ENCODE measurements around the gene DMAP1. TPM values are rescaled to one million over a fixed set of nuclear protein-coding genes. Genes with fewer than 3 reads are reported as not detected.

The DMAP1 gene
- total RNA-seq, 2 donors from 2014 or later = 49.1 to 53.8 TPM

- no peak overlapping the region for H3K27ac ChIP-seq (ENCODE audit: low read depth, low read length)
- no peak overlapping the region for H3K27ac Mint-ChIP-seq
- H3K36me3 Mint-ChIP-seq (ENCODE audit: low read depth) = peaks cover 38% of the 10 kb centered on the region
- H3K4me3 ChIP-seq (ENCODE audit: low read length) = no peak overlapping the region
- no peaks in the 10 kb centered on the region for H3K9me3 ChIP-seq (ENCODE audit: control insufficient read depth, low read length)
- no peak overlapping the region for H3K4me3 Mint-ChIP-seq
- TF ChIP-seq CTCF (conservative IDR thresholded peaks at IDR 0.05) = no peak
- peaks cover 59% of the 10 kb centered on the region for H3K36me3 ChIP-seq (ENCODE audit: control insufficient read depth, insufficient read depth, low read length)
- H3K9me3 Mint-ChIP-seq = peaks cover under 1% of the 10 kb centered on the region
- H3K4me1 Mint-ChIP-seq = no peaks in the 10 kb centered on the region
- no peak overlapping the region for H3K9ac ChIP-seq (ENCODE audit: extremely low read depth, low read length, poor library complexity, severe bottlenecking)
- no peaks in the 10 kb centered on the region for H3K27me3 ChIP-seq (ENCODE audit: control insufficient read depth, insufficient read depth, low read length, poor library complexity, severe bottlenecking)
- DNase-seq = no peak
- H3K27me3 Mint-ChIP-seq (ENCODE audit: insufficient read depth) = no peaks in the 10 kb centered on the region
- H3K4me1 ChIP-seq (ENCODE audit: control insufficient read depth, insufficient read depth, low read length) = no peaks in the 10 kb centered on the region
- 95 to 98% methylated on average over 21 to 31 of the region's 31 CpGs for WGBS, 2 experiments (ENCODE audit: insufficient coverage in 1 of 2, insufficient read length in 1 of 2)
These were observed 6.9 kb downstream of the DMAP1 start for GRCh38 chr1:44220001-44220751.

GRCh38 chr1:44220755-44221154, 7.5 kb downstream of the DMAP1 start:
- peaks cover 4% of the 10 kb centered on the region for H3K9me3 ChIP-seq (ENCODE audit: control insufficient read depth, low read length)
- H3K27me3 Mint-ChIP-seq (ENCODE audit: insufficient read depth) = no peaks in the 10 kb centered on the region
- H3K9me3 Mint-ChIP-seq = peaks cover 6% of the 10 kb centered on the region
- H3K4me3 ChIP-seq (ENCODE audit: low read length) = no peak overlapping the region
- H3K4me3 Mint-ChIP-seq = no peak overlapping the region
- no peaks in the 10 kb centered on the region for H3K27me3 ChIP-seq (ENCODE audit: control insufficient read depth, insufficient read depth, low read length, poor library complexity, severe bottlenecking)
- no peak for TF ChIP-seq CTCF (conservative IDR thresholded peaks at IDR 0.05)
- no peaks in the 10 kb centered on the region for H3K4me1 Mint-ChIP-seq
- 96 to 100% methylated on average over 5 to 10 of the region's 10 CpGs for WGBS, 2 experiments (ENCODE audit: insufficient coverage in 1 of 2, insufficient read length in 1 of 2)
- no peak for DNase-seq
- H3K36me3 ChIP-seq (ENCODE audit: control insufficient read depth, insufficient read depth, low read length) = peaks cover 58% of the 10 kb centered on the region
- H3K9ac ChIP-seq (ENCODE audit: extremely low read depth, low read length, poor library complexity, severe bottlenecking) = no peak overlapping the region
- no peak overlapping the region for H3K27ac Mint-ChIP-seq
- peaks cover 38% of the 10 kb centered on the region for H3K36me3 Mint-ChIP-seq (ENCODE audit: low read depth)
- H3K27ac ChIP-seq (ENCODE audit: low read depth, low read length) = no peak overlapping the region
- no peaks in the 10 kb centered on the region for H3K4me1 ChIP-seq (ENCODE audit: control insufficient read depth, insufficient read depth, low read length)

GRCh38 chr1:44221769-44222168, 8.5 kb downstream of the DMAP1 start:
- no peak overlapping the region for H3K4me3 ChIP-seq (ENCODE audit: low read length)
- no peak for TF ChIP-seq CTCF (conservative IDR thresholded peaks at IDR 0.05)
- peaks cover 13% of the 10 kb centered on the region for H3K9me3 ChIP-seq (ENCODE audit: control insufficient read depth, low read length)
- peaks cover 54% of the 10 kb centered on the region for H3K36me3 ChIP-seq (ENCODE audit: control insufficient read depth, insufficient read depth, low read length)
- H3K27me3 ChIP-seq (ENCODE audit: control insufficient read depth, insufficient read depth, low read length, poor library complexity, severe bottlenecking) = no peaks in the 10 kb centered on the region
- 95 to 96% methylated on average over 17 to 23 of the region's 23 CpGs for WGBS, 2 experiments (ENCODE audit: insufficient coverage in 1 of 2, insufficient read length in 1 of 2)
- no peaks in the 10 kb centered on the region for H3K4me1 ChIP-seq (ENCODE audit: control insufficient read depth, insufficient read depth, low read length)
- H3K4me1 Mint-ChIP-seq = no peaks in the 10 kb centered on the region
- H3K27ac ChIP-seq (ENCODE audit: low read depth, low read length) = no peak overlapping the region
- H3K4me3 Mint-ChIP-seq = no peak overlapping the region
- peaks cover 2% of the 10 kb centered on the region for H3K27me3 Mint-ChIP-seq (ENCODE audit: insufficient read depth)
- peaks cover 15% of the 10 kb centered on the region for H3K9me3 Mint-ChIP-seq
- H3K27ac Mint-ChIP-seq = no peak overlapping the region
- peaks cover 40% of the 10 kb centered on the region for H3K36me3 Mint-ChIP-seq (ENCODE audit: low read depth)
- no peak overlapping the region for H3K9ac ChIP-seq (ENCODE audit: extremely low read depth, low read length, poor library complexity, severe bottlenecking)
- DNase-seq = no peak

Measured in endodermal cell (in vitro differentiated cells).